GM06990 (cell line): Measurements from ENCODE around the gene STXBP3.
"Not testable (repeated sequence)": the region's sequence is repeated elsewhere in the genome, so short reads cannot be mapped to it uniquely, and the experiment has no call there.

Experiments used
- DNase-seq: peaks from one replicate; pipeline ENCODE4 v3.0.0-alpha.2; 2011; ENCODE audit not compliant: insufficient read length; ENCODE audit errors: extremely low read depth
- H3K27me3 ChIP-seq: replicated peaks from 2 replicates; pipeline ENCODE4 v1.6.0; 2011; ENCODE audit warnings: low read length; ENCODE audit not compliant: control insufficient read depth, insufficient read depth
- H3K36me3 ChIP-seq: 2 replicates; pipeline ENCODE4 v1.5.1; 2011; ENCODE audit warnings: low read length; ENCODE audit not compliant: control insufficient read depth, insufficient read depth
- H3K4me3 ChIP-seq: replicated peaks from 2 replicates; pipeline ENCODE4 v1.5.1; 2011; ENCODE audit warnings: low read depth, mild to moderate bottlenecking, control low read depth, low read length
- CTCF ChIP-seq: IDR thresholded peaks from 2 replicates; pipeline ENCODE4 v1.5.1; 2011; ENCODE audit warnings: low read length, control low read depth, mild to moderate bottlenecking, inconsistent platforms; ENCODE audit not compliant: insufficient read depth, poor library complexity, severe bottlenecking

STXBP3 gene

GRCh38 chr1:108777839-108778238, 31.4 kb downstream of the STXBP3 start:
- H3K36me3 ChIP-seq, result peaks cover 2% of the 10 kb centered on the region; the same call in 1 of the 2 replicates
- DNase-seq, result no peak

GRCh38 chr1:108779455-108779854, 33.0 kb downstream of the STXBP3 start:
- H3K36me3 ChIP-seq, result no peaks in the 10 kb centered on the region; the same call in 1 of the 2 replicates
- DNase-seq, result no peak
- no peak for TF ChIP-seq CTCF

More at GRCh38 chr1:108777839-108778238, 31.4 kb downstream of the STXBP3 start:
- no peak for TF ChIP-seq CTCF
- Histone ChIP-seq H3K4me3 (no peak overlapping the region), H3K27me3 (no peaks in the 10 kb centered on the region)

GRCh38 chr1:108780937-108781574, 34.6 kb downstream of the STXBP3 start:
- TF ChIP-seq CTCF, result no peak
- Histone ChIP-seq H3K27me3 (no peaks in the 10 kb centered on the region), H3K36me3 (peaks cover 3% of the 10 kb centered on the region; the same call in 1 of the 2 replicates), H3K4me3 (no peak overlapping the region)
- DNase-seq, result no peak

More at GRCh38 chr1:108779455-108779854, 33.0 kb downstream of the STXBP3 start:
- H3K27me3 ChIP-seq, result no peaks in the 10 kb centered on the region
- H3K4me3 ChIP-seq, result no peak overlapping the region

GRCh38 chr1:108781575-108781944, 35.1 kb downstream of the STXBP3 start:
- H3K4me3 ChIP-seq, H3K27me3 ChIP-seq, H3K36me3 ChIP-seq, DNase-seq: not testable (repeated sequence)

- no peaks in the 10 kb centered on the region for H3K27me3 ChIP-seq
- TF ChIP-seq CTCF, result no peak
- no peak for DNase-seq
- H3K4me3 ChIP-seq, result no peak overlapping the region
- peaks cover 3% of the 10 kb centered on the region for H3K36me3 ChIP-seq
Observed at GRCh38 chr1:108785264-108785663, 38.8 kb downstream of the STXBP3 start.

- no peak overlapping the region for H3K4me3 ChIP-seq
- no peaks in the 10 kb centered on the region for H3K27me3 ChIP-seq
- no peak for DNase-seq
- TF ChIP-seq CTCF, result no peak
- H3K36me3 ChIP-seq, result peaks cover 3% of the 10 kb centered on the region
Observed at GRCh38 chr1:108785880-108786279, 39.4 kb downstream of the STXBP3 start.
